ENCODE measurements around the gene GABRA4.

The GABRA4 gene

GRCh38 chr4:46986922-46987638 is 6.3 kb downstream of the GABRA4 start:
- ChIA-PET CTCF (interaction anchor here (2.4 kb wide), 1 partner anchor 12 kb away, joined by 9 read pairs; no protein-coding TSS in a partner anchor), POLR2A (no interaction called here)
- no peak for DNase-seq (ENCODE audit: extremely low spot score)
- no peak for TF ChIP-seq CTCF (IDR thresholded peaks at IDR 0.05; ENCODE audit: control extremely low read depth, extremely low read depth, low read depth, missing control alignments)

GRCh38 chr4:46984781-46985180 is 8.6 kb downstream of the GABRA4 start:
- ChIA-PET POLR2A (no interaction called here), CTCF (no interaction called here)
- no peak for TF ChIP-seq CTCF (IDR thresholded peaks at IDR 0.05; ENCODE audit: control extremely low read depth, extremely low read depth, low read depth, missing control alignments)
- no peak for DNase-seq (ENCODE audit: extremely low spot score)

GRCh38 chr4:46980851-46981250 is 12.5 kb downstream of the GABRA4 start:
- TF ChIP-seq CTCF (IDR thresholded peaks at IDR 0.05; ENCODE audit: control extremely low read depth, extremely low read depth, low read depth, missing control alignments), result no peak
- no peak for DNase-seq (ENCODE audit: extremely low spot score)
- CTCF ChIA-PET, result interaction anchor here (1.4 to 1.7 kb wide), 3 partner anchors 9 to 30 kb away, joined by 4 to 5 read pairs (median 4); no protein-coding TSS in a partner anchor
- POLR2A ChIA-PET, result no interaction called here

- TF ChIP-seq CTCF (IDR thresholded peaks at IDR 0.05; ENCODE audit: control extremely low read depth, extremely low read depth, low read depth, missing control alignments), result no peak
- DNase-seq (ENCODE audit: extremely low spot score), result no peak
- POLR2A ChIA-PET, result no interaction called here
- CTCF ChIA-PET, result interaction anchor here (1.4 to 1.7 kb wide), 2 partner anchors 9 to 29 kb away, joined by 4 to 5 read pairs; no protein-coding TSS in a partner anchor
These were observed 13.7 kb downstream of the GABRA4 start for GRCh38 chr4:46979726-46980125.

- CTCF ChIA-PET, result interaction anchor here (1.7 kb wide), 1 partner anchor 8 kb away, joined by 4 read pairs; no protein-coding TSS in a partner anchor
- no peak for TF ChIP-seq CTCF (IDR thresholded peaks at IDR 0.05; ENCODE audit: control extremely low read depth, extremely low read depth, low read depth, missing control alignments)
- DNase-seq (ENCODE audit: extremely low spot score), result no peak
- POLR2A ChIA-PET, result no interaction called here
These were observed 14.1 kb downstream of the GABRA4 start for GRCh38 chr4:46979283-46979682.

GRCh38 chr4:46977245-46977644 is 16.1 kb downstream of the GABRA4 start:
- no peak for TF ChIP-seq CTCF (IDR thresholded peaks at IDR 0.05; ENCODE audit: control extremely low read depth, extremely low read depth, low read depth, missing control alignments)
- ChIA-PET POLR2A (no interaction called here), CTCF (interaction anchor here (1.8 kb wide), 1 partner anchor 33 kb away, joined by 4 read pairs; no protein-coding TSS in a partner anchor)
- DNase-seq (ENCODE audit: extremely low spot score), result no peak

All from GM10248 (cell line).